HG02678 (cell line): Measurements from ENCODE around the gene HNRNPUL1.

Source experiments
- ATAC-seq: cut with Tn5 transposase; IDR thresholded peaks from one replicate; pipeline ENCODE4 v1.9.1; 2021; ENCODE audit warnings: mild to moderate bottlenecking, moderate library complexity; ENCODE audit not compliant: unreplicated experiment

HNRNPUL1 gene

DNA sequence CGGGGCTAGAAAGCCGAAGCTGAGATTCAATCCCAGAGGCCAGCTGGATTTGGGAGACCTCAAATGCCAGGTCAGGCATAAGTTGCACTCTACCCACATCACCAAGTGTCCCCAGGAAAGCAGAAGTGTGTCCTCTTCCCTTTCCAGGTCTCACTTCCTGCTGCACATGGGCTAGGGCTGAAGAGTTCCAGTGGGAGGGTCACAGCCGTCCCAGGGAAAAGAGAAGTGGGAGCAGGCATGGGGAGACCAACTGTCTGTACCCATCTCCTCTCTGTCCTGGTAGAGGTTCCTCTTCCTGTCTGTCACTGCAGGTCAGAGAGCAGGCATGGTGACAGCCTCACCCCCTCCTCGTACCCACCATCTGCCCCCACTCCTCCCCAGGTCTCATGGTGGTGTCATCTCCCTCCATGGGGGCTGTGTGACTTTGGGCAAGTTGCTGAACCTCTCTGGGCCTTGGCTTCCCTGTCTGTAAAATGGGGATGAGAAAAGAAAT lies 30.4 kb upstream of the HNRNPUL1 start:
- ATAC-seq: no peak

DNA sequence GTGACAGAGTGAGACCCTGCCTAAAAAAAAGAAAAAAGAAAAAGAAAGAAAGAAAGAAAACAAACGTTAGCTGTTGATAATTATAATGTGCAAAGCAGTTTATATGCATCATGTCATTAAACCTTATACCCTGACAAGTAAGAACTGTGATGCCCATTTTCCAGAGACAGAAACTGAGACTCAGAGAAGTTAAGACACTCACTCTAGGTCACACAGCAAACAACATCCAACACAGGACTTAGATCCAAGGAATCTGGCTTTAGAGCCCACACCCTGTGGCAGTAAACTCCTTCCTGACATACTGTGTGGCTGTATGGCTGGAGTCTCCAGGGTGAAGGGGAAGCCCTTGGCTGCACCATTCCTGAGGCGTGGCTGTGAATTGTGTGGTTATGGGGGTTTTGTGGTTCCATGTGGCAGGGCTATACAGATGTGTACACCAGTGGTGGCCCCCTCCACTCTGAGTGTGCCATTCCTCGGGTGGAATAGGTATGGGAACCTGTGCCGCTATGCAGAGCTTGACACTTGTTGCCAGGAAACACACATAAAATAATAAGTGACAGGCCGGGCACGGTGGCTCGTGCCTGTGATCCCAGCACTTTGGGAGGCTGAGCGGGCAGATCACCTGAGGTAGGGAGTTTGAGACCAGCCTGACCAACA lies 29.5 kb upstream of the HNRNPUL1 start:
- ATAC-seq: no peak

DNA sequence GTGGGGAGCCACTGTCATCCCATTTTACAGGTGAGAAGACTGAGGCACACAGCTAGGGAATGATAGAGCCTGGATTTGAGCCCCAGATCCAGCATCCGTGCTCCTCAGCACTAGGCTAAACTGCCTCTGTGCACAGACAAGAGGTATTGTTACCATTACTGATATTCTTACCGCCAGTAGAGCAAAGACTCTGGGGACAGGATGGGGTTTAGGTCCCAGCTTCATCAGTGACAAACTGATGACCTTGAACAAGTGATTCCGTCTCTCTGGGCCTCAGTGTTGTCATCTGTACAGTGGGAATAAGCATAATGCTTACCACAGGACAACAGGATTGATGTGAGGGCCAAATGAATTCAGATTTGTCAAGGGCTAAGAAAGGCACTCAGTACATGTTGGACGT lies 28.7 kb upstream of the HNRNPUL1 start:
- ATAC-seq: no peak

DNA sequence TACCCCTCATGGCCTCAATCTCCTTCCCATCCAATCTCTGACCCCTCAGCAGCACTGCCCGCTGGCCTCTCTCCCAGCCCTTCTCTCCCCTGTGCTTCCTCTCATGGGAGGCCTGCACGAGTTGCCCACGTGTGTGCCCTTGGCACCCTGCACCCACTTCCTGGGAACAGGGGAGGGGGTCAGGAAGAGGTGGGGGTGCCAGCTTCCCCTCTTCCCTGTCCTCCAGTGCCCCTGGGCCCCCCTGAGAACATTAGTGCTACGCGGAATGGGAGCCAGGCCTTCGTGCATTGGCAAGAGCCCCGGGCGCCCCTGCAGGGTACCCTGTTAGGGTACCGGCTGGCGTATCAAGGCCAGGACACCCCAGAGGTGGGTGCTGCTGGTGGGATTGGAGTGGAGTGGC lies 25.9 kb upstream of the HNRNPUL1 start:
- ATAC-seq: no peak

- no peak for ATAC-seq
These were observed 24.8 kb upstream of the HNRNPUL1 start for GRCh38 chr19:41239363-41239762.

DNA sequence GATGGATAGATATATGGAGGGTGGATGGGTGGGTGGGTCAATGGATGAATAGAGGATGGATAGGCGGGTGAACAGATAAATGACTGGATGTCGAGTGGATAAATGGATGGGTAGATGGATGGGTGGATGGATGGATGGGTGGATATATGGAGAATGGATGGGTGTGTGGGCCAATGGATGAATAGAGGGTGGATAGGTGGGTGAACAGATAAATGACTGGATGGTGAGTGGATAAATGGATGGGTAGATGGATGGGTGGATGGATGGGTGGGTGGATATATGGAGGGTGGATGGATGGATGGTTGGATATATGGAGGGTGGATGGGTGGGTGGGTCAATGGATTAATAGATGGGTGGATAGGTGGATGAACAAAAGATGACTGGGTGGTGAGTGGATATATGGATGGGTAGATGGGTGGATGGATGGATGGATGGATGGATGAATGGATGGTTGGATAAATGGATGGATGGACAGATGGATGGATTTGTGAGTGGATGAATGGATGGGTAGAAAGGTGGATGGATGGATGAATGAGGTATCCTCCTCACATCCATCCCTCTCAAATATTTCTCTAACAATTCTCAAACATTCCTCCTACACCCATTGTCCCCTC lies 24.1 kb upstream of the HNRNPUL1 start:
- no peak for ATAC-seq

GRCh38 chr19:41241859-41242258 lies 22.3 kb upstream of the HNRNPUL1 start:
- ATAC-seq: no peak

- ATAC-seq: no peak
These were observed 20.1 kb upstream of the HNRNPUL1 start for GRCh38 chr19:41244117-41244516.

DNA sequence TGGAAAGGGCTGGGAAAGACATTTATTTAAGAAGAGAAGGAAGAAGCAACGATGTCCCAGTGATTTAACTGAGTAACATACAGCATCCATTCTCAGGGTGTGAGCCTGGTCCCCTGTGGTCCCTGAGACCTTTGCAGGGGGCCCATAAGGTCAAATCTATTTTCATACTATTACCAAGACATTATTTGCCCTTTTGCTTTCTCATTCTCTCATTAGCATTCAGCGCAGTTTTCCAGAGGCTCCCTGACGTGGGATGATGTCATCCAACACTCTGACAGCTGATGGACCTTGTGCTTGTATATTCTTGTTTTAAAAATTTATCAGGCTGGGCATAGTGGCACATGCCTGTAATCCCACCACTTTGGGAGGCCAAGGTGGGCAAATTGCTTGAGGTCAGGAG lies 18.3 kb upstream of the HNRNPUL1 start:
- no peak for ATAC-seq

DNA sequence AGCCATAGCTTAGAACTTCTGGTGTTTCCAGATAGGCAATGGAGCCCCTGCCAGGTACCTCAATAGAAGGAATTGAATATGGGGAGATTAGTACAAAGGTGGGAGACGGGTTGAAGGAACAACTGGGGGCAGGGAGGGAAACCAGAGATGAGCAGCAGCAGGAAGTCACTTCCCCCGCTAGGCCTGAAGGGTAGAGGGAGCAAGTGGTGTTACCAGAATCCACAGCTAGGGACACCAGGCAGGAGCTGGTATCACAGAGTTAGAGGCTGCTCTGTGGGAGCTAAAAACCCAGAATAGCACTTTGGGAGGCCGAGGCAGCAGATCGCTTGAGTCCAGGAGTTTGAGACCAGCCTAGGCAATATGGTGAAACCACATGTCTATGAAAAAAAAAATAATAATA lies 15.3 kb upstream of the HNRNPUL1 start:
- no peak for ATAC-seq

GRCh38 chr19:41249707-41250423 lies 14.3 kb upstream of the HNRNPUL1 start:
- ATAC-seq: no peak

DNA sequence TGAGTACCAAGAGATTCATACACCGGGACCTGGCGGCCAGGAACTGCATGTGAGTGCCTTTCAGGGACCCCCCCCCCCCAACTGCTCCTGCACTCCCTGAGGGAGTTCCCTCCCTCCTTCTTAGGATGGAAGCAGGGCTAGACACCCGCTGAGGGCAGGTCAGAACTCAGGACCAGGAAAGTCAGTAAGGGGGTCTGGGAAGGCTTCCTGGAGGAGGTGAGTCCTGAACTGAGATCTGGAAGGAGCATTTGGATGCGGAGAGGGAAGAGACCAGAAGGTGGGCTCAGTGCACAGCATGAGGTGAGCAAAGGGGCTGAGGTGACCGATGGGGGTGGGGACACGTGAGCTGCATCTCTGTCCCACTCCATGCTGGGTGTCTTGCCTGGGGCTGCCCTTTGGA lies 10.5 kb upstream of the HNRNPUL1 start:
- ATAC-seq: no peak

- no peak for ATAC-seq
These were observed 9.0 kb upstream of the HNRNPUL1 start for GRCh38 chr19:41255171-41255570.

DNA sequence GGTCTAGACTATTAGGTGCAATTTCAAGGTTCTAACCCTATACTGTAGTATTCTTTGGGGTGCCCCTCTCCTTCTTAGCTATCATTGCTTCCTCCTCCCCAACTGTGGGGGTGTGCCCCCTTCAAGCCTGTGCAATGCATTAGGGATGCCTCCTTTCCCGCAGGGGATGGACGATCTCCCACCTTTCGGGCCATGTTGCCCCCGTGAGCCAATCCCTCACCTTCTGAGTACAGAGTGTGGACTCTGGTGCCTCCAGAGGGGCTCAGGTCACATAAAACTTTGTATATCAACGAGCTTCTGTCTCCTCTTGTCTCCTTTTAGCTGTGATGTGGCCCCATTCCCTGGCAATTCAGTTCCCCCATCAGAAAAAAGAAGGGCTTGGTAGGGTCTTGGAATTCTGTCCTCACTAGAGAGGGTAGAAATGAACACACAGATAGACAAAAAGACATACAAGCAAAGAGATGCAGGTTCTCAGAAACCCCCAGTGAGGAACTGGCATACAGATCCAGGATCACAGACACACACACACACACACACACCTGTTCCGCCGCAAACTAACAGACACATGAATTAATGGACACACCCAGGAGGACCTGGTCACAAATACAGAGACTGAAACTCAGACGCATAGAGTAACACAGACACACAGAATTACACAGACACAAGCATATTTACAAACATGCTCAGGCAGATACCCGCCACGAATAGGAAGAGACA lies 2.5 kb upstream of the HNRNPUL1 start:
- no peak for ATAC-seq

- ATAC-seq: peak; percentile 4
These were observed 926 bp upstream of the HNRNPUL1 start for GRCh38 chr19:41263042-41263849.

- no peak for ATAC-seq
These were observed 616 bp downstream of the HNRNPUL1 start for GRCh38 chr19:41264581-41265394.

GRCh38 chr19:41265395-41266153 lies 1.4 kb downstream of the HNRNPUL1 start:
- no peak for ATAC-seq

DNA sequence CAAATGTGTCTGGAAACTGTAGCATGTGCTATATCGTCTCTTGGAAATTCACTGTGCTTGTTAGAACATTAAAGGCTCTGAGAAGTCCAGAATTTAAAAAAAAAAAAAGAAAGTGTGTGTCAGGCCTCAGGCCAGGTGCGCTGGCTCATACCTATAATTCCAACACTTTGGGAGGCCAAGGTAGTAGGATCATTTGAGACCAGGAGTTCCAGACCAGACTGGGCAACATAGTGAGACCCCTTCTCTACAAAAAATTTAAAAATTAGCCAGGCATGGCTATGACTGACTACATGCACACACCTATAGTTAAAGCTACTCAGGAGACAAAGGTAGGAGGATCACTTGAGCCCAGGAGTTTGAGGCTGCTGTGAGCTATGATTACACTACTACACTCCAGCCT lies 4.9 kb downstream of the HNRNPUL1 start:
- no peak for ATAC-seq

DNA sequence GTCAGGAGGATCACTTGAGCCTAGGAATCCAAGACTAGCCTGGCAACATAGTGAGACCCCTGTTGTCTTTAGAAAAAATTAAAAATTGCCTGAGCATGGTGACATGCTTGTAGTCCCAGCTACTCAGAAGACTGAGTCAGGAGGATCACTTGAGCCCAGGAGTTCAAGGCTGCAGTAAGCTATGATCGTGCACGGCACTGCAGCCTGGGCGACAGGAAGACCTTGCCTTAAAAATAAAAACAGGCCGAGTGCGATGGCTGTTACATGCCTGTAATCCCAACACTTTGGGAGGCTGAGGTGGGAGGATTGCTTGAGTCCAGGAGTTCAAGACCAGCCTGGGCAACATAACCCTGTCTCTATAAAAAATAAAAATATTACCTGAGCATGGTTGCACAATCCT lies 5.4 kb downstream of the HNRNPUL1 start:
- no peak for ATAC-seq
